ENCODE data around the gene PSENEN. TPM values are rescaled to one million over a fixed set of nuclear protein-coding genes. Genes with fewer than 3 reads are reported as not detected.
A peak's percentile ranks its signal among the peaks of the same experiment; 100 is the strongest.

PSENEN gene
- total and polyA plus RNA-seq, 9 of the 15 experiments (the other 6 are each of a cell fraction or from before 2014, with no cell fraction given): 34.5 to 299 (median 61.1) TPM

GRCh38 chr19:35775298-35776101, 30.0 kb downstream of the PSENEN start, which contains the start of gene ARHGAP33 (continued):
- TF ChIP-seq MGA (IDR thresholded peaks at IDR 0.05) (no peak), ZNF232 (CRISPR knock-in tag; IDR thresholded peaks at IDR 0.05) (no peak), MNT (conservative IDR thresholded peaks at IDR 0.05) (peak in 1 of 2 experiments; percentile 52; a peak in 2 of 4 replicates), ZNF23 (CRISPR knock-in tag; IDR thresholded peaks at IDR 0.05) (no peak), FOXA3 (CRISPR knock-in tag; conservative IDR thresholded peaks at IDR 0.05 in 1 of 2, IDR thresholded peaks at IDR 0.05 in 1 of 2) (no peak), HCFC1 (IDR thresholded peaks at IDR 0.05; ENCODE audit: low read depth, low read length) (peak; percentile 26; the same call in 1 of the 2 replicates), TAF15 (IDR thresholded peaks at IDR 0.05; ENCODE audit: low read depth, low read length) (no peak), ZKSCAN3 (CRISPR knock-in tag; IDR thresholded peaks at IDR 0.05) (no peak), MAZ (CRISPR knock-in tag; conservative IDR thresholded peaks at IDR 0.05 in 1 of 2, IDR thresholded peaks at IDR 0.05 in 1 of 2) (peak; percentile 55 to 95; a peak in 3 of 4 replicates), ARID3A (IDR thresholded peaks at IDR 0.05; ENCODE audit: borderline replicate concordance, low read depth, low read length) (no peak), BDP1 (IDR thresholded peaks at IDR 0.05; ENCODE audit: insufficient read depth, insufficient read length) (no peak), SRSF9 (IDR thresholded peaks at IDR 0.05; ENCODE audit: borderline replicate concordance, low read depth, low read length) (no peak)
